Limb (tissue), 2 donors: ENCODE data around the gene TTC7B.

Experiments
- DNase-seq, 2 donors: peaks; one replicate each; pipeline ENCODE4 v3.0.0-alpha.2; 2016; ENCODE audit errors: extremely low spot score in 2 of 2

Gene TTC7B

DNA sequence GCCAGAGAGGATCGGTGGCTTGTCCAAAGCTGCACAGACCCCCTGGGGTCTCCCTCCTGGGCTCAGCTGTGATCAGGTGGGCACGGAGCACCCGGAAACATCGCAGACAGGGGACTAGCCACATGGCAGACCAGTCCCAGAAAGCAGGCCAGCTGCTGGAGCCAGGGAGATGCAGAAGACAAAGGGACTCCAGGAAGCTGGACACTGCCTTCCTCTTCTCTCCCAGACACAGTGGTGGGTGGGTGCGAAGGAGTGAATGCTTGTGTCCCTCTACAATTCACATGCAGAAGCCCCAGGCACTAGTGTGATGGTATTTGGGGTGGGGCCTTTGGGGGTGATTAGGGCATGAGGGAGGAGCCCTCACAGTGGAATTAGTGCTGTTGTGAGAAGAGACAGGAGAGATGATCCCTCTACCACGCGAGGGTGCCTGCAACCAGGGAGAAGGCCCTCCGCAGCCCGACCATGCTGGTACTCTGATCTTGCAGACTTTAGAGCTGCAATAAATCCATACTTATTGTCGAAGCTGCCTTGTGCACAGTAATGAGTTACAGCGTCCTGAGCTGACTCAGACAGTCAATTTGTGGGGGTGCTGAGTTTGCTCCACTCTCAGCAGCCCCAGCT lies 324.2 kb downstream of the TTC7B start:
- DNase-seq = no peak

DNA sequence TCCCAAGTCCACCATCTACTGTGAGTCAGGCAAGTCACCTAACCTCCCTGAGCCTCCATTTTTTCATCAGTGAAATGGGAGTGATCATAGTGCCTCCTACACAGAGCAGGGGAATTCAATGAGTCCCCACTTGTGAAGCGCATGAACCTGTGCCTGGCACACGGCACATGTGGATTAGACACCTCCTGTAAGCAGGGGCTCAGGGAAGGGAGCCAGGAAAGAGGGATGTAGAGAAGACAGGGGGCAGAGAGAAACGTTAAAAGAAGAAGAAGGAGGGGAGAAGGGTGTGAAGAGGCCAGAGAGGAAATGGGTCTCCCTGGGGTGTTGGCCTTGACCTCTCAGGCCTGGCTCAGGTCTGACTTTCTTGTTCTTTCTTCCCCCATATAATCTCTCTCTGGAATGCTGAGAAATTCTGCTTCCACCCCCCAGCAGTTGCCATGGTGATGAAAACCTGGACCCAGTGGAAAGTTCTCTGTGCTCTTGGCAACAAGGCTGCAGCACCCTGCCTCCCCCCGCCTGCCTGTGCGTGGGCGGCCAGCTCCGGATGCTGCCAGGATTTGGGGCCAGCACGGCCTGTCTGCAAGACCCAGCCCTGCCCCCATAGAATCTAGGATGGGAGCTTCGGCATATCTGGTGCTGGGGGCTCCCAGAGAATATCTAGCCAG lies 324.9 kb downstream of the TTC7B start:
- peak; percentile 67 to 79 for DNase-seq

DNA sequence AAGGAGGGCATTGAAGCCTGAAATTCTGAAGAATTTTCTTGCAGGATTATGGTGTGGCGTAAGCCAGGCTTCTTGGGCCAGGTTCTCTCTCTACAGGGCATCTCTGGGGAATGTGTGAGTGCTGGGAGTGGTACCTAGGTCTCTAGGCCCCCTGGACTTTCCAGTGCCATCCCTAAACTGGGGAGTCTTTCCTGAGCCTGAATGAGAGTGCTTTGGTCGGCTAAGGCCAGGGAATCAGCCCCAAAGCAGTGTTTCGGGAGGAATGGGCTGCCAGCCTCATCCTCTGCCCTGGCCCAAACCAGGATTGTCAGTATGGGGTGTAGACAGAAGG lies 325.5 kb downstream of the TTC7B start:
- DNase-seq = no peak

DNA sequence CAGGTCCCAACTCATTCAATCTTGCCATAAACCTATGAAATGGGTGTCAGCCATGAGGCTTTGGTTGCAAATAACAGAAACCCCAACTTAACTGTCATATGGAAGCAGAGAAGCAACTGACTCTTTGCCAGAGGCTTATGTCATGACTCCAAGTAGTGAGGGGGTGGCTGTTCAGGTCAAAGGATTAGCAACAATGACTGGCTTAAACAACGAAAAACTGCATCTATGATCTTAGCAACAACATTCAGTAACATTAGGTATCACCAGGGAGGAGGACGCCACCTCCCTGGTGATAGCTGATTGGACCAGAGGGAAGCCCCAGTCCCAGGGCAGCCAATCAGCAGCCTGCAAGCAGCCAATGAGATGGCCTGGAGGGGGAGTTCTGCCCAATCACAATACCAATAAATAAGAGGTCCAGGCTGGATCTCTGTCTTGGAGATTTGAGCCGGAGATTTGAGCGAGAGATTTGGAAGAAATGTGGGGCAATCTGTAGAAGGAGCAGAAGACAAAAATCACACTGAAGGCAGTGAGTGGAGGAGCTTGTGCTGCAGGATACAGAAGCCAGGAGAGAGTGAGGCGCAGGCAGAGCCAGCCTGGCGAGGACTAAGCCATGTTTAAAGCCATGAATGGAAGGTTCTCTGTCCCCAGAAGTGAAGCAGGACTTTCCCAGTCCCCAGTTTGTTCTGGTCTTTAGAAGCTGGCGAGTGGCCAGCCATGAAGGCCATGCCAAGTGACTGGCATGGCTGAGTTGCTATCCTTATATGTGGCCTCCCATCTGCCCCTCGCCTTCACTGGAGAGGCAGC lies 326.1 kb downstream of the TTC7B start:
- DNase-seq = no peak

DNA sequence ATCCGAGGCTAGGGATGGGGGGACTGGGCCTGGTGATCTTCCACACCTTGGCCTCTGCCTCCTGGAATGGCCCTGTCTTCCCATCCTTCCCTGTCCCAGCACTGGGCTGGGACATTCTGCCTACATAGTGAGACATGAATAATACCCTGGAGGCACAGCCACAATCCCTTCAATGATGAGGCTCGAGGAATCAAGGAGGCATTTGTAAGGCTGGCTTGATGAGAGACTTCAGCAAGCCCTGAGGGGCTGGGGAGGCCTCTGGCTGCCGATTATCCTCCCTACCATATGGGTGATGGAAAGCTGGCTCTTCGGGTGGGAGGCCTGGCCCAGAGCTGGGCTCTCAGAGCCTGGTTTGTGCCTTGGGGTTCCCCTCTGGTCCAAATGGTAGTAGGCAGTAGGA lies 326.9 kb downstream of the TTC7B start:
- DNase-seq = no peak

DNA sequence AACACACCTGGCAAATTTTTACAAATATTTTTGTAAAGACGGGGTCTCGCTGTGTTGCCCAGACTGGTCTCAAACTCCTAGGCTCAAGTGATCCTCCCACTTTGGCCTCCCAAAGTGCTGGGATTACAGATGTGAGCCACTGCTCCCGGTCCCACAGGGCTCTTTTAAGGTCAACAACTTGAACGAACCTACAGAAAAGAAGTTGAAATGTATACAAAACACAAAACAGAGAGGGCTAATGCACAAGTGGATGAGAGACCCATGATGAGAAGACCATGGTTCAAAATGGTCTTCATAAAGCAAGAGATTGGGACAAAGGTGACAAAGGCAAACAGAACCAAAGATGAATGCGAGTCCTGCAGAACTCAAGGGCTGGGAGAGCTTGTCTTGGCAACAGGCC lies 328.0 kb downstream of the TTC7B start:
- no peak for DNase-seq

DNA sequence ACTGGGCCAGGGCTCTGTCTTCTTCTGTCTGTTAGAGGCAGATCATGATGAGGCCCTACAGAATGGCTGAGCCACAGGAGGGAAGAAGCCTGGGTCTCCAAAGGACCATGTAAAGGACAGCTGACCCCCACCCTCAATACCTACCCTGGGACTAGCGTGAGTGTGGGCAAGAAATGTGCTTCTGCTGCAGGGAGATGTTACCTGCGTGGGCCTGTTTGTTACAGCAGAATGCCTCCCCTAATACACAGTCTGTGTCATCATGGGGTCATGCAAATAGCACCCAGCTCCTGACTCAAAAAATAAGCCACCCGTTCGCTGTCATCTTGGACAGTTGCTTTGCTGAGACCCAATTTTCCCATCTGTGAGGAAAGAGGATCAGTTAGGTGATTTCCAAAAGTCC lies 328.8 kb downstream of the TTC7B start:
- no peak for DNase-seq

DNA sequence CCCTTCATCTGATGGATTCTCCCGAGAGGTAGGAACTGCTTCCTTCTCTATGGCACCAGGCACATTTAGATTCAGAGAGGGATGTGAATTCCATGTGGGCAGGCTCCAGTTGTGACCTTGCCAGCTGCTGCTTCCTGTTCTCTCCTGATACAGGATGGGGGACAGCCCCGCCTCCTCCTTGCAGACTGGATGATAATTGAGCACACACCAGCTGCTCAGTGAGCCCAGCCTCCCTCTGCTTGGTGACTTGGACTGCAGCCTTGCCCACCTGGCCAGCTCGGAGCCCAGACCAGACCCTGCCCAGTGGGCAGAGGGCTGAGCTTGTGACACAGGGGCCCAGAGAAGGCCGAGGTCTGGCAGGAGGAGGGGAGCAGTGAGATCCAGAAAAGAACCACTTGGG lies 329.2 kb downstream of the TTC7B start:
- peak in 1 of 2 donors; percentile 40 for DNase-seq

DNA sequence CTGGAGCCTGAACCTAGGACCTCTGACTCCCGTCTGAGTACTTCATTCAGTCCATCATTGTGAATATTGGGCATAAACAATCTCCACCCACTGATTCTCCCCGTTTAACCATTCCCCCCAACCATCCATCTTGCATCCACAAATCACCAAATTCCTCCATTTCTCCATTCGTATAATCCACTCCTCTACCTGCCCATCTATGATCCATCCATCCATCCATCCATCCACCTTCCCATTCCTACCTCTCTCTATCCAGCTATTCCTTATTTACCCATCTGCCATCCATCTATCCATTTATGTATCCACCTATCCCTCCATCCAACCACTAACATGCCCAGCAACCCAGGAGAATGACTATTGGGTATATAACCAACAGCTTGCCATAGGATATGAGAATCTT lies 331.9 kb downstream of the TTC7B start:
- no peak for DNase-seq

DNA sequence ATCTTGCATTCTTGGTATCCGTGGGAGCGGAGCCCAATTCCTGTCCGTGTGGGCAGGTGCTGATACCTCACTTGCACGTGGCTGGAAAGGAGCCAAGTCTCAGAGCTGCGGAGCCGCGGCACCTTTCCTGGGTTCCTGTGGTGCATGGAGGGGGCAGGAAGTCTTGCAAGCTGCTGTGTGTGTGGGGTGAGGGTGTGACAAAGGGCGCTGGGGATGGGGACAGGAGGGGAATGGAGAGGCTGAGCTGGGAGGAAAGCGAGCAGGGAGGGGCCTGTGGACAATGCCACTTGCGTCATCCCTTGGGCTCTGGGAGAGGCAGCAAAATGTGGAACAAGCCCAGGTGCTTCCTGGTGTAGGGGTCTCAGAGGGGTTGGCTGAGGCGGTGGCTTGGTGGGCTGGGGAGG lies 332.7 kb downstream of the TTC7B start:
- no peak for DNase-seq

DNA sequence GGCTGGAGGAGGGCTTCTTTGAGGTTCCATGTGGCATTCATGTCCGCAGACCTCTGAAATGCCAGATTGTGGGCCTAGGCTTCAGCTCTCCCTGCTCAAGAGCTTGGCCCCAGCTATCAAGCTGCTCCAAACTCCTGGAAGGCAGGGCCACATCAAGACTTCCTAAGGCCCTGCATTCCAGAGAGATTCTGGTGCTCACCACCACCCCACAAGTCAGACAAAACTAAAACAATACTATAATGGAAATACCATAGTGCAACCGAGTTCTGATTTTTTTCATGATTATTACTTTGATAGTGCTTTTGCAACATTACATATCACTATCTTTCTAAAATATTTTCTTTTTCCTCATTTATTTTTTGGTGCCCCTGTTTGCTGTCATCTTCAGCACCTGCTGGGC lies 333.1 kb downstream of the TTC7B start:
- DNase-seq = no peak

DNA sequence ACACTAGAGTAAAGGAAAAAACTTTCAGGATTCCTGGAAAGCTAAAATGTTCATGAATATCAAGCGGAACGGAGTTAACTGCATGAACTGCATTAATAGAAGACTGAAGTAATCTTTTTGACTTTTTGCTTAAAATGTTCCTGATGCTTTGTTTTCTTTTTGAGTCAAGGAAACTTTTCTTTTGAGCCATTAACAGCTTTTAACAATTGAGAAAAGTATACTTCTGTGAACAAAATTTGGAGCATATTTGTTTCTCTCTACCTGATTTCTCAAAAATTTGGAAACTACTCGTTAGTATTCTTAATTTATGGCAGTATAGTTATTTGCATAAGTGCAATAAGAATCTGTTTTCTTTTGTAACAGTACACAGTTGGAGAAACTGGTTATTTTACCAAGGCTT lies 340.9 kb downstream of the TTC7B start:
- no peak for DNase-seq
